Activated naive CD4-positive, alpha-beta T cell treated with anti-CD3 and anti-CD28 coated beads for 36 hours (primary cell): Measurements from ENCODE around the gene NGEF. TPM values are rescaled to one million over a fixed set of nuclear protein-coding genes. Genes with fewer than 3 reads are reported as not detected.
"Not testable (repeated sequence)": the region's sequence is repeated elsewhere in the genome, so short reads cannot be mapped to it uniquely, and the experiment has no call there.

Source experiments
- CTCF ChIA-PET: fragments of 350-600 bp; sonication (Branson Sonifier 250); formaldehyde crosslinking; loops from one replicate; lab custom pipeline; 2021; ENCODE audit warnings: antibody characterized with exemption; lab: Charles Lee
- DNase-seq: peaks from one replicate; pipeline ENCODE4 v3.0.0-alpha.2; 2020
- H3K27ac Mint-ChIP-seq: one replicate; pipeline ENCODE4 v1.8.0; 2021; ENCODE audit warnings: mild to moderate bottlenecking, mixed read lengths
- H3K27me3 Mint-ChIP-seq: one replicate; pipeline ENCODE4 v1.8.0; 2021; ENCODE audit warnings: low read depth, mixed read lengths
- H3K36me3 Mint-ChIP-seq: one replicate; pipeline ENCODE4 v1.8.0; 2021; ENCODE audit warnings: low read depth, mixed read lengths
- H3K4me1 Mint-ChIP-seq: one replicate; pipeline ENCODE4 v1.8.0; 2021; ENCODE audit warnings: low read depth, mixed read lengths
- H3K4me3 Mint-ChIP-seq: one replicate; pipeline ENCODE4 v1.8.0; 2021; ENCODE audit warnings: mild to moderate bottlenecking, moderate library complexity, mixed read lengths
- H3K9me3 Mint-ChIP-seq: one replicate; pipeline ENCODE4 v1.8.0; 2021; ENCODE audit warnings: mixed read lengths
- intact Hi-C: fragments of 100-400 bp; cut with micrococcal nuclease; formaldehyde crosslinking; loops from one replicate; pipeline ENCODE4 v1.15.1; 2023
- total RNA-seq, 2 experiments: library from RNA; stranded (reverse); gene quantifications; one replicate each; pipeline ENCODE4 v1.2.3, GENCODE V29; 2021

NGEF gene
- total RNA-seq, 2 experiments from 2014 or later = 0.12 TPM; not detected in 1

- intact Hi-C loops = loop anchor here (2.0 kb wide), 1 partner anchor 179 kb away; no protein-coding TSS in a partner anchor
- H3K36me3 Mint-ChIP-seq = no peaks in the 10 kb centered on the region
- H3K27ac Mint-ChIP-seq = no peak overlapping the region
- H3K9me3 Mint-ChIP-seq = no peaks in the 10 kb centered on the region
- no peaks in the 10 kb centered on the region for H3K27me3 Mint-ChIP-seq
- no peak for DNase-seq
- no peak overlapping the region for H3K4me3 Mint-ChIP-seq
- CTCF ChIA-PET = interaction anchor here (0.6 to 2.1 kb wide), 6 partner anchors 11 to 194 kb away, joined by 3 to 22 read pairs (median 5); no protein-coding TSS in a partner anchor
- H3K4me1 Mint-ChIP-seq = peaks cover 12% of the 10 kb centered on the region
Observed at GRCh38 chr2:233055362-233055761, 42.3 kb upstream of the NGEF start.

DNA sequence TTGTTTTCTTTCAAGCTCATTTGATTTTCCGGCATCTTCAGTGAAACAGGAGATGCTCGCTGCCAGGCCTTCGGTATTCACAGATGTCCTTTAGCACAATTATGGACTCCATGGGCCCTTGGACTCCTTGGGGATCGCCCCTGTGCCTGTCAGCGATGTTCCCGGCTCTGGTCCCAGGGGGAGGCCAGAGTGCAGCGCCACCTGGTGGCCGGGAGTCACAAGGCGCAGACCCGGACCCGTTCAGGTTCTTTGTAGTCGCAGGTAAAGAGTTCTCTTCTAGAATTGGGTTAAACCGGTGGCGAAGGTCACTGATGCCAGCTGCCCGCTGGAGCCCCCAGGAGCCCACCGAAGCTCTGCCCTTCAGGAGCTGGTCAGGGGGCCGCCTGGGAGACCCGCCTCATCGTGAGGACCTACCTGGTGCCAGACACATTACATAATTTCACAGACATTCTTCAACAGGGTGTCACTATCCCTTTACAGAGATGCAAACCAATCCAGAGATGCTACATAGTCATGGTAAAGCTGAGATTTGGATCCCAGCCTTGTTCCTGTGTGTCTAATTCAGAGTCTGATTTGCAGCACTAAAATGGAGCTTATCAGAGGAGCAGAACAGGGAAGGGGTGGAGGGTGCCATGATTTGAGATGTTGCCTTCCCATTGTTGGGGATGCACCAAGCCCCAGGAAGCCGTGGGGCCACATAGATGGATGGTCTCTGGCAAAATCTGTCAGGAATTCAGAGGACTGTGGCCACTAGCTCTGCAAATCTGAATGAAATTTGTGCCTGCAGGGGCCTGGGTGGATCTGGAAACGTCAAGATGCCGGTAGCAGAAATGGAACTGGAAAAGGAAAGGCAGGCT, 41.1 kb upstream of the NGEF start:
- peaks cover 8% of the 10 kb centered on the region for H3K4me1 Mint-ChIP-seq
- CTCF ChIA-PET = interaction anchor here (0.5 to 2.4 kb wide), 51 partner anchors 10 to 475 kb away, joined by 3 to 22 read pairs (median 4); partner anchors contain the start of gene NEU2
- intact Hi-C loops = loop anchor here (1.0 to 5.0 kb wide), 4 partner anchors 177 to 448 kb away; no protein-coding TSS in a partner anchor

GRCh38 chr2:233052517-233052916, 39.5 kb upstream of the NGEF start:
- H3K27ac Mint-ChIP-seq, H3K36me3 Mint-ChIP-seq, DNase-seq, H3K27me3 Mint-ChIP-seq, H3K4me1 Mint-ChIP-seq, H3K9me3 Mint-ChIP-seq, H3K4me3 Mint-ChIP-seq: not testable (repeated sequence)
- CTCF ChIA-PET = interaction anchor here (1.2 to 1.9 kb wide), 5 partner anchors 8 to 194 kb away, joined by 3 to 7 read pairs (median 5); partner anchors contain the start of gene INPP5D
- intact Hi-C loops = loop anchor here (2.0 to 5.0 kb wide), 2 partner anchors 200 to 292 kb away; no protein-coding TSS in a partner anchor

More for the DNA sequence above, 41.1 kb upstream of the NGEF start:
- H3K27me3 Mint-ChIP-seq = no peaks in the 10 kb centered on the region
- no peak overlapping the region for H3K27ac Mint-ChIP-seq
- DNase-seq = peak; percentile 82
- no peaks in the 10 kb centered on the region for H3K9me3 Mint-ChIP-seq
- H3K36me3 Mint-ChIP-seq = no peaks in the 10 kb centered on the region
- H3K4me3 Mint-ChIP-seq = no peak overlapping the region

DNA sequence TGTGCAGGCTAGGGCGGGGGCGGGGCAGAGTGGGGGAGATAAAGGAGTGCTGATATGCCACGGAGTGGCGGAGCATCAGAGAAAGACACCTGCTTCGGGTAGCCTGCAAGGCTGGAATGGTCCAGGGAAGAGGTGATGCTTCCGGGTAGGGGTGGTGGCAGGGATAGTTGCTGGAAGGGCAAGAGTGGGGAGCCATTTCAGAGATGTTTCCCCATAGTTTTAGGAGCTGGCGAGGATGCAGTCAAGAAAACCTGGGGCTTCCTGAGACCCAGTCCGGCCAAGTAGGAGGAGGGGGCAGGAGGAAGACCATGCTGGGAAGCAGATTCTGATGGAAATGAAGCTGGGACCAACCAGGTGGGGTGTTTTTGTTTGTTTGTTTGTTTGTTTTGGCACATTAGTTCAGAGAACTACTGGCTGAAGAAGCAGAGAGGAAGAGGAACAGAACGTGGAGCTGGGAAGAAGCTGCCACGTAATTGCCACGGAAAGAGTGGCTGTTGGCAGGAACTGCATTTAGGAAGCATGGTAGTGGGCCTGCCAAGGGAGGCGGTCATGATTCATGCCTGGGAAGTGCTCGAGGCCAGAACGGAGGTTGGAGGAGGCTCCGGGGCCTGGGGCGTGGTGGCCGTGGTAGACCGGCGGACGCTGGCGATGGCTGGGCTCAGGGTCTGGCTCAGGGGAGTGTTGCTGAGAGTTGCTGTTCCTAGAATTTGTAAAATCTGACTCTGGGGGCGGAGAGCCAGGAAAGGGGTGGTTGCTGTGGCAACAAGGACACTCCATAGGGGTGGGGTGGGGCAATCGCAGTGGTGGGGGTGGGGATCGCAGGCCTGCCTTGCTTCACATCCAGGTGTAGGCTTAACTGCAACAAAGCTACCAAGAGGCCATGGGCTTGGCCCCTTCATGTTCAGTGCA, 38.4 kb upstream of the NGEF start:
- DNase-seq = no peak
- no peaks in the 10 kb centered on the region for H3K9me3 Mint-ChIP-seq
- CTCF ChIA-PET = interaction anchor here (0.6 to 1.4 kb wide), 2 partner anchors 9 to 815 kb away, joined by 3 to 7 read pairs; partner anchors contain the start of gene INPP5D
- no peaks in the 10 kb centered on the region for H3K27me3 Mint-ChIP-seq
- intact Hi-C loops = loop anchor here (2.0 to 5.0 kb wide), 2 partner anchors 199 to 291 kb away; no protein-coding TSS in a partner anchor
- peaks cover 6% of the 10 kb centered on the region for H3K4me1 Mint-ChIP-seq
- no peaks in the 10 kb centered on the region for H3K36me3 Mint-ChIP-seq
- no peak overlapping the region for H3K27ac Mint-ChIP-seq
- no peak overlapping the region for H3K4me3 Mint-ChIP-seq

DNA sequence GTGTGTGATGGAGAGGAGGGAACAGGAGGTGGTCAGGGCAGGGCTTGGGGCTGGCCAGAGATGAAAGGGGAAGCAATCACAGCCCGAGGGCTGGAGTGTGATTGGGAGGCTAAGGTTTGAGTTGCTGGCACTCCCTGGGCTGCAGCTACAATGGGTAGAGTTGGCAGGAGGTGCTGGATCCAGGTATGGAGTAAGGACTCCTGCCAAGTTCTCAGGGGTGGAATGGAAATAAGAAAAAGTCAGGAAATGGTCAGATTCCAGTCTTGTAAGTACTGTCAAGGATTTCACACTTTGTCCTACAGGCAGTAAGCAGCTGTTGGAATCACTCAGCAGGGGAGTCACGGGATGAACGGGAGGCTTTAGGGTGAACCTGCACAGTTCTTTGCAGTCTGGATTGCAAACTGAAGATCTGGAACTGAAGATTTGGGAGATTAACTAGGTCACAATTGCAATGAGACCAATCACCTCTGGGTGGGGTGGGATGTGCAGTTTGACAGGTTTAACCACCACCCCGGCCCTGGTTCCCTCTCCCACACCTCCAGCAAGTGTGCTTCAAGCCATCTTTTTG, 36.2 kb upstream of the NGEF start:
- no peak overlapping the region for H3K27ac Mint-ChIP-seq
- H3K4me3 Mint-ChIP-seq = no peak overlapping the region
- intact Hi-C loops = no loop called here
- CTCF ChIA-PET = interaction anchor here (1.0 to 1.9 kb wide), 2 partner anchors 10 to 196 kb away, joined by 3 to 6 read pairs; partner anchors contain the start of gene INPP5D
- no peaks in the 10 kb centered on the region for H3K36me3 Mint-ChIP-seq
- no peak for DNase-seq
- H3K27me3 Mint-ChIP-seq = no peaks in the 10 kb centered on the region
- H3K4me1 Mint-ChIP-seq = peaks cover 6% of the 10 kb centered on the region
- no peaks in the 10 kb centered on the region for H3K9me3 Mint-ChIP-seq

- Mint-ChIP-seq H3K27ac (no peak overlapping the region), H3K9me3 (no peaks in the 10 kb centered on the region), H3K4me3 (no peak overlapping the region), H3K4me1 (no peaks in the 10 kb centered on the region), H3K27me3 (no peaks in the 10 kb centered on the region), H3K36me3 (no peaks in the 10 kb centered on the region)
- no peak for DNase-seq
- intact Hi-C loops = no loop called here
- CTCF ChIA-PET = no interaction called here
Observed at GRCh38 chr2:233048569-233049193, 35.6 kb upstream of the NGEF start.

DNA sequence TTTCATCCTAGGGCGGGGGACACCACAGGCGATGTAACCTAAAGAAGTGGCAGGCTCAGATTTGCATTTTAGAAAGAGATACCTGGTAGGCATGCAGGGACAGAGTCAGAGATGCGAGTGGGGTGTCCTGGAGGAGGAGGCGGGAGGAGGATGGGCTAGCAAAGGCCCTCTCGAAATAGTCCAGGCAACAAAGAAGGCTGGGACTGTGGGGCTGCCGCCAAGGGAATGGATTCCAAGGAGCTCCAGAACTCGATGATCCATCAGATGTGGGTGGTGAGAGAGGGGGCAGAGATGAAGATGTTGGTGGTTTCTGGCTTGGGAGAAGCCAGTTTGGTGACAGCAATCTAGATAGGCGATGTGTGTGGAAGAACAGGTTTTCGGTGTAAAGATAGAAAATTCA, 34.6 kb upstream of the NGEF start:
- Mint-ChIP-seq H3K27me3 (no peaks in the 10 kb centered on the region), H3K4me1 (no peaks in the 10 kb centered on the region), H3K4me3 (no peak overlapping the region), H3K36me3 (no peaks in the 10 kb centered on the region), H3K9me3 (no peaks in the 10 kb centered on the region), H3K27ac (no peak overlapping the region)
- CTCF ChIA-PET = no interaction called here
- DNase-seq = no peak
- intact Hi-C loops = no loop called here

GRCh38 chr2:233047206-233047605, 34.1 kb upstream of the NGEF start:
- Mint-ChIP-seq H3K36me3 (no peaks in the 10 kb centered on the region), H3K4me1 (no peaks in the 10 kb centered on the region), H3K9me3 (no peaks in the 10 kb centered on the region), H3K27me3 (no peaks in the 10 kb centered on the region), H3K27ac (no peak overlapping the region), H3K4me3 (no peak overlapping the region)
- no peak for DNase-seq
- intact Hi-C loops = no loop called here
- CTCF ChIA-PET = no interaction called here

- intact Hi-C loops = no loop called here
- H3K36me3 Mint-ChIP-seq = no peaks in the 10 kb centered on the region
- CTCF ChIA-PET = interaction anchor here (4.1 kb wide), 1 partner anchor 9 kb away, joined by 22 read pairs; no protein-coding TSS in a partner anchor
- H3K4me1 Mint-ChIP-seq = no peaks in the 10 kb centered on the region
- DNase-seq = no peak
- H3K4me3 Mint-ChIP-seq = no peak overlapping the region
- H3K9me3 Mint-ChIP-seq = no peaks in the 10 kb centered on the region
- no peak overlapping the region for H3K27ac Mint-ChIP-seq
- no peaks in the 10 kb centered on the region for H3K27me3 Mint-ChIP-seq
Observed at GRCh38 chr2:233044974-233045605, 32.0 kb upstream of the NGEF start.

GRCh38 chr2:233042549-233042948, 29.5 kb upstream of the NGEF start:
- Mint-ChIP-seq H3K4me3 (no peak overlapping the region), H3K27ac (no peak overlapping the region), H3K9me3 (no peaks in the 10 kb centered on the region), H3K36me3 (no peaks in the 10 kb centered on the region), H3K4me1 (no peaks in the 10 kb centered on the region), H3K27me3 (no peaks in the 10 kb centered on the region)
- CTCF ChIA-PET = interaction anchor here (4.1 kb wide), 1 partner anchor 12 kb away, joined by 22 read pairs; no protein-coding TSS in a partner anchor
- DNase-seq = no peak
- intact Hi-C loops = no loop called here
